H1 (cell line): Measurements from ENCODE around the gene KLK4. TPM values are rescaled to one million over a fixed set of nuclear protein-coding genes. Genes with fewer than 3 reads are reported as not detected.

ENCODE experiments used
- ASH2L ChIP-seq: fragments of 200-600, 300-600 bp; sonication (generic); IDR thresholded peaks from one replicate; pipeline ENCODE4 v1.7.1; 2017; ENCODE audit warnings: low read length
- ATF3 ChIP-seq: IDR thresholded peaks from 2 replicates; pipeline ENCODE4 v1.6.1; 2011; ENCODE audit warnings: low read depth, mild to moderate bottlenecking, low read length; ENCODE audit not compliant: insufficient read depth
- BRCA1 ChIP-seq: IDR thresholded peaks from 2 replicates; pipeline ENCODE4 v1.6.1; 2012; ENCODE audit warnings: low read depth, low read length, improper control_type of control experiment
- CHD7 ChIP-seq: fragments of 300-600 bp; sonication (generic); IDR thresholded peaks from 2 replicates; pipeline ENCODE4 v1.7.1; 2012; ENCODE audit warnings: low read length, moderate library complexity, mild to moderate bottlenecking, inconsistent platforms; ENCODE audit not compliant: insufficient replicate concordance
- E2F6 ChIP-seq: IDR thresholded peaks from 2 replicates; pipeline ENCODE4 v1.6.1; 2012; ENCODE audit warnings: inconsistent platforms
- GABPA ChIP-seq: IDR thresholded peaks from 2 replicates; pipeline ENCODE4 v1.6.1; 2011; ENCODE audit warnings: mild to moderate bottlenecking, low read length, moderate library complexity, borderline replicate concordance; ENCODE audit not compliant: insufficient read depth
- GTF2F1 ChIP-seq: IDR thresholded peaks from 2 replicates; pipeline ENCODE4 v1.6.1; 2012; ENCODE audit warnings: low read depth, low read length, improper control_type of control experiment, borderline replicate concordance
- JUND ChIP-seq: IDR thresholded peaks from 2 replicates; pipeline ENCODE4 v1.6.1; 2011; ENCODE audit warnings: mild to moderate bottlenecking, improper control_type of control experiment, low read length
- TAF1 ChIP-seq: IDR thresholded peaks from 2 replicates; pipeline ENCODE4 v1.6.1; 2011; ENCODE audit warnings: mild to moderate bottlenecking, low read depth, low read length
- polyA plus RNA-seq, 7 experiments: library from polyadenylated mRNA; depleted of rRNA in 3 of 7; stranded (reverse) in 5 of 7; unstranded in 2 of 7; fragments of >200 nt in 5 of 7; fragments of 200-250 nt in 2 of 7; gene quantifications; 1 replicate in 5 of 7; 2 replicates in 1 of 7; 4 replicates in 1 of 7; pipeline versions ENCODE4 v1.2.1 to v1.2.3, GENCODE V29; 2011 to 2013; ENCODE audit warnings: missing spikeins in 2 of 7, mixed read lengths in 2 of 7
- total RNA-seq: library from RNA; stranded (reverse); fragmentation: NEBNext Ultra II Directional; extraction: Animal tissue kit (Norgen Biotek cat#: 25700); gene quantifications from 2 replicates; pipeline ENCODE4 v1.2.1, GENCODE V29; 2021

KLK4 gene
- total and polyA plus RNA-seq, 2 of the 8 experiments (the other 6 are each of a cell fraction or from before 2014, with no cell fraction given) = 0.44 TPM; not detected in 1

- TF ChIP-seq ATF3 (no peak), CHD7 (no peak), GABPA (no peak), JUND (no peak), ASH2L (no peak), TAF1 (no peak), BRCA1 (no peak), GTF2F1 (no peak), E2F6 (no peak)
Observed at GRCh38 chr19:50959731-50960500, 48.7 kb upstream of the KLK4 start (continued).
